ENCODE results near the gene TPT1. TPM values are rescaled to one million over a fixed set of nuclear protein-coding genes. Genes with fewer than 3 reads are reported as not detected.

The TPT1 gene
- total RNA-seq, 1 donor from 2014 or later, result 2,360 TPM

GRCh38 chr13:45339867-45340266 lies 1.1 kb downstream of the TPT1 start:
- peaks cover 61% of the 10 kb centered on the region for H3K36me3 Mint-ChIP-seq (ENCODE audit: low read depth)
- H3K4me1 Mint-ChIP-seq (ENCODE audit: low read depth), result peaks cover 68% of the 10 kb centered on the region
- no peaks in the 10 kb centered on the region for H3K9me3 Mint-ChIP-seq
- H3K27ac Mint-ChIP-seq, result peak overlapping the region; percentile 100
- peak overlapping the region; percentile 99 for H3K4me3 Mint-ChIP-seq
- intact Hi-C loops (cut with micrococcal nuclease), result loop anchor here (1.0 to 5.0 kb wide), 7 partner anchors 29 to 1198 kb away; partner anchors contain the start of genes GPALPP1, NUFIP1 and TSC22D1
- no peaks in the 10 kb centered on the region for H3K27me3 Mint-ChIP-seq (ENCODE audit: insufficient read depth)
- peak; percentile 21 for DNase-seq (ENCODE audit: low spot score)

DNA sequence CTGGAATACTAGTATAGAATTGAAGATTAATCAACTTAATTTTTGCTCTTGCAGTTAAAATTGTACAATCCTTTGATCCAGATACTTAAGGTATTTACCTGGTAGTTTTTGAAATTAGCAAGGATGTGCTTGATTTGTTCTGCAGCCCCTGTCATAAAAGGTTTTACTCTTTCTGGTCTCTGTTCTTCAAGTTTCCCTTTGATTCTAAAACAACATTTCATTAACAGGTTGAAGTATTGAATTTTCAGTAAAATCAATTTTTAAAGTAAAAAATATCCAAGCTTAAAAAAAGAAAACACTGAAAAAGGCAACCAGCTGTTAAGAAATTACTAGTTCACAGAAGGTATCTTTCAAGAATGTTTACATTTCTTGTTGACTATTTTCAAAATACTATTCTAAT lies 1.6 kb downstream of the TPT1 start:
- Mint-ChIP-seq H3K4me1 (ENCODE audit: low read depth) (peaks cover 70% of the 10 kb centered on the region), H3K36me3 (ENCODE audit: low read depth) (peaks cover 63% of the 10 kb centered on the region), H3K9me3 (no peaks in the 10 kb centered on the region), H3K27ac (peak overlapping the region; percentile 100), H3K4me3 (peak overlapping the region; percentile 99), H3K27me3 (ENCODE audit: insufficient read depth) (no peaks in the 10 kb centered on the region)
- intact Hi-C loops (cut with micrococcal nuclease), result no loop called here
- no peak for DNase-seq (ENCODE audit: low spot score)

DNA sequence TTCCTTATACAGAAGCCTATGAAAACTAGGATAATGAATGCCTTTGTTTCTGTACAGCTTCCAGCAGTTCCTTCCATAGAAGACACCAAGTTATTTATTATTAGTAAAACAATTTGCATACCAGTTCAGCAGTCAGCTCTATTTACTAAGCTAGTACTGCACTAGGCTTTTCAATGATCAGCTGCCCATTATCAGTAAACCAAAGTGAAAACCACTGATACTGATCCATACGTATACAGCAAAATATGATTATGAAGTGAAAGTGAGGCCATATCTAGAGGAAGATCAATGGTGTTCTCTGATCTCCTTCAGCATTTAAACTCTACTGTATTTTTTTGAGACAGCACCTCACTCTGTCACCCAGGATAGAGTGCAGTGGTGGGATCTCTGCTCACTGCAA lies 3.2 kb downstream of the TPT1 start:
- DNase-seq (ENCODE audit: low spot score), result no peak
- no peaks in the 10 kb centered on the region for H3K27me3 Mint-ChIP-seq (ENCODE audit: insufficient read depth)
- peaks cover 70% of the 10 kb centered on the region for H3K36me3 Mint-ChIP-seq (ENCODE audit: low read depth)
- peak overlapping the region; percentile 52 for H3K27ac Mint-ChIP-seq
- peaks cover 83% of the 10 kb centered on the region for H3K4me1 Mint-ChIP-seq (ENCODE audit: low read depth)
- peak overlapping the region; percentile 99 for H3K4me3 Mint-ChIP-seq
- intact Hi-C loops (cut with micrococcal nuclease), result no loop called here
- H3K9me3 Mint-ChIP-seq, result no peaks in the 10 kb centered on the region

DNA sequence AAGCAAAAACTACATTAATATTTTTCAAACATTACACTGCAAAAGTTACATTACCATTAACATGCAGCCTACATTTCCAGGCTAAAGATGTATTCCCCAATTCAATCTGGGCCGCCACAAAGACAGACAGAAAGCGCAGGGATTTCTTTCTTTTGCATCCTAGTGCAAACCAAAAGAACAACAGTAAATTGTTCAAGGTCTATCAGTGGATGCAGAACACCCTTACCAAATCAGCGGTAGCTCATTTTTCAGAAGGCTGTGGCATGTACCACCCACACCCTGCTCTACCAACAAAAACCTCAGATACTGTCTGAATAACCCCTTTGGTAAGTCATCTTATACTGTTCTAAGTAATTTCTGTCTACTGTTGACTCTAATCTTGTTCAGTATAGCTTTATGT lies 3.6 kb downstream of the TPT1 start:
- DNase-seq (ENCODE audit: low spot score), result no peak
- Mint-ChIP-seq H3K4me3 (peak overlapping the region; percentile 99), H3K4me1 (ENCODE audit: low read depth) (peaks cover 83% of the 10 kb centered on the region), H3K27ac (peak overlapping the region; percentile 52), H3K36me3 (ENCODE audit: low read depth) (peaks cover 72% of the 10 kb centered on the region), H3K27me3 (ENCODE audit: insufficient read depth) (no peaks in the 10 kb centered on the region), H3K9me3 (no peaks in the 10 kb centered on the region)
- intact Hi-C loops (cut with micrococcal nuclease), result no loop called here

DNA sequence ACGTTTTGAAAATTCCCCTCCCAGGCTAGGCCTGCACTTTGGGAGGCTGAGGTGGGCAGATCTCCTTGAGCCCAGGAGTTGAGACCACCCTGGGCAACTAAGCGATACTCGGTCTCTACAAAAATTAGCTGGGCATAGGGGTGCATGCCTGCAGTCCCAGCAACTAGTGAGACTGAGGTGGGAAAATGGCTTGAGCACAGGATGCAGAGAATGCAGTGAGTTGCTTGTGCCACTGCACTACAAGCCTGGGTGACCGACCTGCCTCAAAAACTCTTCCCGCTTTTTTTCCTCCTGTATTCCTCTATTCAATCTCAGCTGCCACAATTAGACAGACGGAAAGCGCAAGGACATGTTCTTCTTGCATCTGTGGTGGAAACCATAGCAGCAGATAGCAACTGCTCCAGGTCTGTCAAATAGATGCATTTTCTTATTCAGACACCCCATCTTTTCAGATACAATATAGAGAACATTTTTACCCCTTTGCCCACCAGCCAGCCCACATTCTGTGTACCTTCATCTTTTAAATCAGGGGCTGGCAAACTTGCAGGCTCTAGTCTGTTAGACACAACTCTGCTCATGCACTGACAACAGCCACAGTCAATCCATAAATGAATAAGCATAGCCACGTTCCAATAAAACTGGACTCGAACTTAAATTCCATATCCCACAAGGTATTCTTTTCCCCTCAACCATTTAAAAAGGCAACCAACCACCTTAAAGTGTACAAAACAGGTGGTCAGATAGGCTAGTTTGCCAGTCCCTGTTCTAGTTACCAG lies 4.8 kb downstream of the TPT1 start:
- Mint-ChIP-seq H3K27me3 (ENCODE audit: insufficient read depth) (no peaks in the 10 kb centered on the region), H3K4me3 (peak overlapping the region; percentile 99), H3K36me3 (ENCODE audit: low read depth) (peaks cover 75% of the 10 kb centered on the region), H3K4me1 (ENCODE audit: low read depth) (peaks cover 81% of the 10 kb centered on the region), H3K9me3 (no peaks in the 10 kb centered on the region), H3K27ac (peak overlapping the region; percentile 45)
- intact Hi-C loops (cut with micrococcal nuclease), result no loop called here
- DNase-seq (ENCODE audit: low spot score), result no peak

DNA sequence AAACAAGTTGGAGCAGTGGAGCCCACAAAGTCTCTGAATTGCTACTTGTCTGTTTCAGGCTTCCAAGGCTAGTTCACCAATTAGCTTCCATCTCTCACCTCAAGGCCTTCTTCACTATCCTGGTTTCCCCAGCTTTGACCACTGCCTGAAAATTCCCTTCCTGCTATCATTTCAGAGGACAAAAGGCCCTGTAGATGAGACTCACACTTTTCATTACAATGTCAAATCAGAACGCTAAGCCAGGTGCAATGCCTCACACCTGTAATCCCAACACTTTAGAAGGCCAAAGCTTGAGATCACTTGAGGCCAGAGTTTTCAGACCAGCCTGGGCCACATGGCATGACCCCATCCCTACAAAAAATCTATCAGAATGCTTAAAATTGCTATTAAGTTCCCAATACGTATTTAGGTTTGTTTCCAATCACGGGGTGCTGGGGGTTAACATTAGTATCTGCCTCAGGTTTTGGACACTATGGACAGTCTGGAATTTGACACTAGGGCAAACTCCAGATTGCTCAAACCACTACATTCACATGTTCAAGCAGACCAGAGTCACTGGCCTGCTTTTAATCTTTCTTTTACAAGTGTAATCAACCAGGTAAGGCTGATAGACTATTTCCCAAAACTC lies 5.5 kb downstream of the TPT1 start:
- H3K27me3 Mint-ChIP-seq (ENCODE audit: insufficient read depth), result no peaks in the 10 kb centered on the region
- peak overlapping the region; percentile 57 for H3K27ac Mint-ChIP-seq

GRCh38 chr13:45333977-45334922 lies 6.7 kb downstream of the TPT1 start:
- Mint-ChIP-seq H3K27me3 (ENCODE audit: insufficient read depth) (no peaks in the 10 kb centered on the region), H3K27ac (peak overlapping the region; percentile 81), H3K36me3 (ENCODE audit: low read depth) (peaks cover 65% of the 10 kb centered on the region), H3K4me3 (peak overlapping the region; percentile 78), H3K4me1 (ENCODE audit: low read depth) (peaks cover 95% of the 10 kb centered on the region), H3K9me3 (no peaks in the 10 kb centered on the region)
- DNase-seq (ENCODE audit: low spot score), result peak; percentile 47
- intact Hi-C loops (cut with micrococcal nuclease), result loop anchor here (5.0 kb wide), 1 partner anchor 33 kb away; no protein-coding TSS in a partner anchor

More for the DNA sequence above, 5.5 kb downstream of the TPT1 start:
- H3K36me3 Mint-ChIP-seq (ENCODE audit: low read depth), result peaks cover 76% of the 10 kb centered on the region
- peak overlapping the region; percentile 99 for H3K4me3 Mint-ChIP-seq
- DNase-seq (ENCODE audit: low spot score), result no peak
- intact Hi-C loops (cut with micrococcal nuclease), result no loop called here
- H3K9me3 Mint-ChIP-seq, result no peaks in the 10 kb centered on the region
- peaks cover 88% of the 10 kb centered on the region for H3K4me1 Mint-ChIP-seq (ENCODE audit: low read depth)

DNA sequence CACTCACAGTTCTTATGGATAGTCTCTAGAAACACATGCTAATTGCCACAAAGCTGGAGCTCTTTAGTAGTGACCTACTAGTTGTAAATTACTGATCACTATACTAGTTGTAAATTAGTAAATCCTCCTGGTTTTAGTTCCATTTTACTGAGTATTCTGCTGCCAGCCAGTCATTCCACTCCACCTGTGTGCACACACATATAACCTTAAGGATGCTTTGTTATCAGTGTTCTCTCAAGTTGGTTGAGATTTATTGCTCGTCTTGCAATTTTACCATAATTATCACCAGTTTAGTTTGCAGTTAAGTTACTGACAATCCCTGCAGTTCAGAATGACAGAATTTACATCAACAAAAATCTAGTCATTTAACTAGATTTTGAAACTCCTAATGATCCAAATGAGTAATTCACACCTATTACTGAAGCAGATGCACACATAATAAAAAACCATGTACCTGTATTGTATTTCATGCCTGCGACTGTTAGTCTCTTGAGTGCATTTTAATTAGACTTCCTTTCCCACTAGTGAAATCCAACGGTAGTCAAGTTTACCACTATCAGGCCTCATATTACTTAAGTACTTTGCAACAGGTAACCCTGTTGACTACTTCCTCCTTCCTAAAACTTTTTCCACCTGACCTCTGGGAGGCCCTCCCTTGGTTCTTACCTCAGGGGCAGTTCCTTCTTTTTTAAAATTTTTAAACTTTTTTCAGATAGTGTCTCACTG lies 7.6 kb downstream of the TPT1 start:
- peak overlapping the region; percentile 1 for H3K4me3 Mint-ChIP-seq
- H3K9me3 Mint-ChIP-seq, result no peaks in the 10 kb centered on the region
- H3K27me3 Mint-ChIP-seq (ENCODE audit: insufficient read depth), result no peaks in the 10 kb centered on the region
- no peak overlapping the region for H3K27ac Mint-ChIP-seq
- peaks cover 87% of the 10 kb centered on the region for H3K4me1 Mint-ChIP-seq (ENCODE audit: low read depth)
- H3K36me3 Mint-ChIP-seq (ENCODE audit: low read depth), result peaks cover 57% of the 10 kb centered on the region
- intact Hi-C loops (cut with micrococcal nuclease), result loop anchor here (5.0 kb wide), 1 partner anchor 34 kb away; no protein-coding TSS in a partner anchor
- no peak for DNase-seq (ENCODE audit: low spot score)

- peaks cover 83% of the 10 kb centered on the region for H3K4me1 Mint-ChIP-seq (ENCODE audit: low read depth)
- H3K9me3 Mint-ChIP-seq, result no peaks in the 10 kb centered on the region
- intact Hi-C loops (cut with micrococcal nuclease), result loop anchor here (5.0 kb wide), 1 partner anchor 34 kb away; no protein-coding TSS in a partner anchor
- H3K27ac Mint-ChIP-seq, result no peak overlapping the region
- no peak overlapping the region for H3K4me3 Mint-ChIP-seq
- no peak for DNase-seq (ENCODE audit: low spot score)
- peaks cover 52% of the 10 kb centered on the region for H3K36me3 Mint-ChIP-seq (ENCODE audit: low read depth)
- no peaks in the 10 kb centered on the region for H3K27me3 Mint-ChIP-seq (ENCODE audit: insufficient read depth)
Observed at GRCh38 chr13:45332831-45333219, 8.2 kb downstream of the TPT1 start.

GRCh38 chr13:45332036-45332830 lies 8.8 kb downstream of the TPT1 start:
- intact Hi-C loops (cut with micrococcal nuclease), result loop anchor here (5.0 kb wide), 1 partner anchor 35 kb away; no protein-coding TSS in a partner anchor
- H3K4me3 Mint-ChIP-seq, result no peak overlapping the region
- peaks cover 83% of the 10 kb centered on the region for H3K4me1 Mint-ChIP-seq (ENCODE audit: low read depth)
- H3K9me3 Mint-ChIP-seq, result no peaks in the 10 kb centered on the region
- no peaks in the 10 kb centered on the region for H3K27me3 Mint-ChIP-seq (ENCODE audit: insufficient read depth)
- no peak for DNase-seq (ENCODE audit: low spot score)
- H3K27ac Mint-ChIP-seq, result no peak overlapping the region
- peaks cover 46% of the 10 kb centered on the region for H3K36me3 Mint-ChIP-seq (ENCODE audit: low read depth)

DNA sequence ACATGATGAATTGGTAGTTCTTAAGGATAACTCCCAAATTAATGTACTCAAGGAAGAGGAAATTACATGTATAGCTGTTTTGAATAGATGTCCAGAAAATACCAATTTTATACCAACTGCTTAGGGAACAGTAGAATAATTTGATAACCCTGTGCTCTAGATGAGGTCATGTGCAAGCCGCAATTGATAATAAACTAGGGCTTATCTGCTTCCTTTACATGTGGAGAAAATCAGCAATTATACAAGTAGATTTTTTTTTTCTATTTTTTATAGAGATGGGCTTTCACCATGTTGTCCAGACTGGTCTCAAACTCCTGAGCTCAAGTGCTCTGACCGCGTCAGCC lies 9.3 kb downstream of the TPT1 start:
- Mint-ChIP-seq H3K9me3 (no peaks in the 10 kb centered on the region), H3K36me3 (ENCODE audit: low read depth) (peaks cover 40% of the 10 kb centered on the region), H3K27me3 (ENCODE audit: insufficient read depth) (no peaks in the 10 kb centered on the region), H3K4me1 (ENCODE audit: low read depth) (peaks cover 82% of the 10 kb centered on the region), H3K4me3 (no peak overlapping the region), H3K27ac (no peak overlapping the region)
- no peak for DNase-seq (ENCODE audit: low spot score)
- intact Hi-C loops (cut with micrococcal nuclease), result loop anchor here (5.0 kb wide), 1 partner anchor 36 kb away; no protein-coding TSS in a partner anchor

All from activated T-helper 1 cell treated with anti-CD3 and anti-CD28 coated beads, Interleukin-12 subunit alpha, Interleukin-12 subunit beta, Interleukin-2, Interleukin-4 antibody, amounts not matched to agents 30 ng/mL and 10 ng/mL and 1 ng/mL, durations not matched to agents 14 hours and 24 hours and 36 hours (primary cell).